H1 (cell line): Measurements from ENCODE around the gene PROSER3. TPM values are rescaled to one million over a fixed set of nuclear protein-coding genes. Genes with fewer than 3 reads are reported as not detected.

Experiments used
- CBX5 ChIP-seq: fragments of 300-800, 300-1000 bp; sonication (generic); IDR thresholded peaks from 2 replicates; pipeline ENCODE4 v1.7.1; 2016; ENCODE audit warnings: antibody characterized with exemption, low read length, low read depth
- CBX8 ChIP-seq: fragments of 300-800, 300-1000 bp; sonication (generic); IDR thresholded peaks from 2 replicates; pipeline ENCODE4 v1.7.1; 2016; ENCODE audit warnings: low read depth, low read length, borderline replicate concordance
- FOSL1 ChIP-seq: IDR thresholded peaks from 2 replicates; pipeline ENCODE4 v1.6.1; 2011; ENCODE audit warnings: mild to moderate bottlenecking, low read depth, low read length, moderate library complexity; ENCODE audit not compliant: insufficient read depth
- GTF2F1 ChIP-seq: IDR thresholded peaks from 2 replicates; pipeline ENCODE4 v1.6.1; 2012; ENCODE audit warnings: low read depth, low read length, improper control_type of control experiment, borderline replicate concordance
- MAFK ChIP-seq: IDR thresholded peaks from 2 replicates; pipeline ENCODE4 v1.6.1; 2012; ENCODE audit warnings: low read depth, mild to moderate bottlenecking, improper control_type of control experiment, low read length
- PHF8 ChIP-seq: fragments of 200-600 bp; sonication (generic); conservative IDR thresholded peaks from 2 replicates; pipeline ENCODE4 v1.7.1; 2012; ENCODE audit warnings: low read depth, mild to moderate bottlenecking, inconsistent platforms, low read length, moderate library complexity
- POLR2A ChIP-seq, 2 experiments: IDR thresholded peaks; 1 replicate in 1 of 2; 2 replicates in 1 of 2; pipeline ENCODE4 v1.6.1; 2011; ENCODE audit warnings: low read depth in 2 of 2, low read length in 2 of 2, mild to moderate bottlenecking in 2 of 2; ENCODE audit errors: control extremely low read depth in 1 of 2
- SIN3A ChIP-seq, 2 experiments: IDR thresholded peaks in 1 of 2; conservative IDR thresholded peaks in 1 of 2; 2 replicates each; pipeline ENCODE4 v1.6.1; 2011 to 2012; ENCODE audit warnings: low read length in 2 of 2, improper control_type of control experiment in 1 of 2, low read depth in 1 of 2, mild to moderate bottlenecking in 1 of 2
- SP4 ChIP-seq: IDR thresholded peaks from 2 replicates; pipeline ENCODE4 v1.6.1; 2012; ENCODE audit warnings: low read length, inconsistent platforms
- SRF ChIP-seq: IDR thresholded peaks from 2 replicates; pipeline ENCODE4 v1.6.1; 2011; ENCODE audit warnings: mild to moderate bottlenecking, low read depth, low read length, moderate library complexity
- SUZ12 ChIP-seq: fragments of 200-600 bp; sonication (generic); IDR thresholded peaks from 2 replicates; pipeline ENCODE4 v1.6.1; 2012; ENCODE audit warnings: mild to moderate bottlenecking, inconsistent platforms, low read length, moderate library complexity, mixed read lengths
- polyA plus RNA-seq, 7 experiments: library from polyadenylated mRNA; depleted of rRNA in 3 of 7; stranded (reverse) in 5 of 7; unstranded in 2 of 7; fragments of >200 nt in 5 of 7; fragments of 200-250 nt in 2 of 7; gene quantifications; 1 replicate in 5 of 7; 2 replicates in 1 of 7; 4 replicates in 1 of 7; pipeline versions ENCODE4 v1.2.1 to v1.2.3, GENCODE V29; 2011 to 2013; ENCODE audit warnings: missing spikeins in 2 of 7, mixed read lengths in 2 of 7
- total RNA-seq: library from RNA; stranded (reverse); fragmentation: NEBNext Ultra II Directional; extraction: Animal tissue kit (Norgen Biotek cat#: 25700); gene quantifications from 2 replicates; pipeline ENCODE4 v1.2.1, GENCODE V29; 2021

The PROSER3 gene
- total and polyA plus RNA-seq, 2 of the 8 experiments (the other 6 are each of a cell fraction or from before 2014, with no cell fraction given), result 17.8 to 28.9 TPM

- TF ChIP-seq SP4 (no peak), MAFK (no peak), CBX8 (no peak), SUZ12 (peak; percentile 34), POLR2A (IDR thresholded peaks at IDR 0.05; ENCODE audit: control extremely low read depth in 1 of 2, low read depth in 2 of 2, low read length in 2 of 2) (no peak), CBX5 (no peak), PHF8 (no peak), FOSL1 (no peak), GTF2F1 (no peak), SRF (no peak), SIN3A (conservative IDR thresholded peaks at IDR 0.05 in 1 of 2, IDR thresholded peaks at IDR 0.05 in 1 of 2; ENCODE audit: low read depth in 1 of 2, low read length in 2 of 2) (0 out of 4 replicates have a peak, but pooled peaks of 1 of the 2 experiments have one; percentile 31)
These were observed 1.4 kb upstream of the PROSER3 start, which contains the start of gene HSPB6 (continued) for GRCh38 chr19:35756377-35757230.
